Measurements from ENCODE around the gene C1orf87. TPM values are rescaled to one million over a fixed set of nuclear protein-coding genes. Genes with fewer than 3 reads are reported as not detected.

Gene C1orf87
- total and polyA plus RNA-seq, 4 donors, result not detected

DNA sequence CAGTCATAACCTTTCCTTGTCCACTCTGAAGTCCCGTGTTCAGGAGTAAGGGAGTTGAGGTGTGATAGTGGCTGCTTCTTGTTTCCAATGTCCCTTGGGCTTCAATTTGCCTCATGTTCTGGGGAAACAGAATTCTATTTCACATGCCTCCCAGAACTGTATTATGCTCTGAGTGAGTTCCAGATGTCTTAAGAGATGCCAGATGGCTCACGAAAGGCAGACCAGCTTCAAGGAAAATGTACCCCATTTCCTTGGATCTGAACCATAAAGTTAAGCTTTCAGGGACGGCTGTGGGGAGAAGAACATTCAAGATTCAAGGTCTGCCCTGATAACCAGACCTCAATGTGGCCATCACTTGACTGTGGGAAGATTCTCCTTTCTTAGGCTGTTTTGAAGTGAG is 42.4 kb downstream of the C1orf87 start:
- TF ChIP-seq HNF4A (conservative IDR thresholded peaks at IDR 0.05) (no peak), TAF1 (conservative IDR thresholded peaks at IDR 0.05) (no peak), YY1 (IDR thresholded peaks at IDR 0.05) (no peak), JUND (IDR thresholded peaks at IDR 0.05) (no peak), HNF4G (IDR thresholded peaks at IDR 0.05) (no peak), SP1 (IDR thresholded peaks at IDR 0.05) (no peak), RAD21 (IDR thresholded peaks at IDR 0.05) (no peak), EGR1 (IDR thresholded peaks at IDR 0.05; ENCODE audit: low read depth in 2 of 2) (no peak)
- TF ChIP-seq, protein P1, sequence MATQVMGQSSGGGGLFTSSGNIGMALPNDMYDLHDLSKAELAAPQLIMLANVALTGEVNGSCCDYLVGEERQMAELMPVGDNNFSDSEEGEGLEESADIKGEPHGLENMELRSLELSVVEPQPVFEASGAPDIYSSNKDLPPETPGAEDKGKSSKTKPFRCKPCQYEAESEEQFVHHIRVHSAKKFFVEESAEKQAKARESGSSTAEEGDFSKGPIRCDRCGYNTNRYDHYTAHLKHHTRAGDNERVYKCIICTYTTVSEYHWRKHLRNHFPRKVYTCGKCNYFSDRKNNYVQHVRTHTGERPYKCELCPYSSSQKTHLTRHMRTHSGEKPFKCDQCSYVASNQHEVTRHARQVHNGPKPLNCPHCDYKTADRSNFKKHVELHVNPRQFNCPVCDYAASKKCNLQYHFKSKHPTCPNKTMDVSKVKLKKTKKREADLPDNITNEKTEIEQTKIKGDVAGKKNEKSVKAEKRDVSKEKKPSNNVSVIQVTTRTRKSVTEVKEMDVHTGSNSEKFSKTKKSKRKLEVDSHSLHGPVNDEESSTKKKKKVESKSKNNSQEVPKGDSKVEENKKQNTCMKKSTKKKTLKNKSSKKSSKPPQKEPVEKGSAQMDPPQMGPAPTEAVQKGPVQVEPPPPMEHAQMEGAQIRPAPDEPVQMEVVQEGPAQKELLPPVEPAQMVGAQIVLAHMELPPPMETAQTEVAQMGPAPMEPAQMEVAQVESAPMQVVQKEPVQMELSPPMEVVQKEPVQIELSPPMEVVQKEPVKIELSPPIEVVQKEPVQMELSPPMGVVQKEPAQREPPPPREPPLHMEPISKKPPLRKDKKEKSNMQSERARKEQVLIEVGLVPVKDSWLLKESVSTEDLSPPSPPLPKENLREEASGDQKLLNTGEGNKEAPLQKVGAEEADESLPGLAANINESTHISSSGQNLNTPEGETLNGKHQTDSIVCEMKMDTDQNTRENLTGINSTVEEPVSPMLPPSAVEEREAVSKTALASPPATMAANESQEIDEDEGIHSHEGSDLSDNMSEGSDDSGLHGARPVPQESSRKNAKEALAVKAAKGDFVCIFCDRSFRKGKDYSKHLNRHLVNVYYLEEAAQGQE (IDR thresholded peaks at IDR 0.05), result no peak
- TF ChIP-seq, protein P2, sequence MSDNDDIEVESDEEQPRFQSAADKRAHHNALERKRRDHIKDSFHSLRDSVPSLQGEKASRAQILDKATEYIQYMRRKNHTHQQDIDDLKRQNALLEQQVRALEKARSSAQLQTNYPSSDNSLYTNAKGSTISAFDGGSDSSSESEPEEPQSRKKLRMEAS (IDR thresholded peaks at IDR 0.05), result no peak
- TF ChIP-seq, protein P3, sequence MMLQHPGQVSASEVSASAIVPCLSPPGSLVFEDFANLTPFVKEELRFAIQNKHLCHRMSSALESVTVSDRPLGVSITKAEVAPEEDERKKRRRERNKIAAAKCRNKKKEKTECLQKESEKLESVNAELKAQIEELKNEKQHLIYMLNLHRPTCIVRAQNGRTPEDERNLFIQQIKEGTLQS (IDR thresholded peaks at IDR 0.05), result no peak
- TF ChIP-seq, protein P4, sequence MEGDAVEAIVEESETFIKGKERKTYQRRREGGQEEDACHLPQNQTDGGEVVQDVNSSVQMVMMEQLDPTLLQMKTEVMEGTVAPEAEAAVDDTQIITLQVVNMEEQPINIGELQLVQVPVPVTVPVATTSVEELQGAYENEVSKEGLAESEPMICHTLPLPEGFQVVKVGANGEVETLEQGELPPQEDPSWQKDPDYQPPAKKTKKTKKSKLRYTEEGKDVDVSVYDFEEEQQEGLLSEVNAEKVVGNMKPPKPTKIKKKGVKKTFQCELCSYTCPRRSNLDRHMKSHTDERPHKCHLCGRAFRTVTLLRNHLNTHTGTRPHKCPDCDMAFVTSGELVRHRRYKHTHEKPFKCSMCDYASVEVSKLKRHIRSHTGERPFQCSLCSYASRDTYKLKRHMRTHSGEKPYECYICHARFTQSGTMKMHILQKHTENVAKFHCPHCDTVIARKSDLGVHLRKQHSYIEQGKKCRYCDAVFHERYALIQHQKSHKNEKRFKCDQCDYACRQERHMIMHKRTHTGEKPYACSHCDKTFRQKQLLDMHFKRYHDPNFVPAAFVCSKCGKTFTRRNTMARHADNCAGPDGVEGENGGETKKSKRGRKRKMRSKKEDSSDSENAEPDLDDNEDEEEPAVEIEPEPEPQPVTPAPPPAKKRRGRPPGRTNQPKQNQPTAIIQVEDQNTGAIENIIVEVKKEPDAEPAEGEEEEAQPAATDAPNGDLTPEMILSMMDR (IDR thresholded peaks at IDR 0.05; ENCODE audit: low read depth, low read length, missing input control), result no peak
- Histone ChIP-seq H3K4me1 (ENCODE audit: control insufficient read depth in 4 of 4, insufficient read depth in 4 of 4, low read length in 3 of 4) (no peaks in the 10 kb centered on the region), H3K4me3 (ENCODE audit: low read depth in 1 of 3, low read length in 3 of 3) (no peak overlapping the region), H3K27ac (ENCODE audit: low read depth in 1 of 2, low read length in 2 of 2) (no peak overlapping the region), H3K36me3 (ENCODE audit: control insufficient read depth in 4 of 4, insufficient read depth in 3 of 4, low read depth in 1 of 4, low read length in 3 of 4) (no peaks in the 10 kb centered on the region), H3K27me3 (ENCODE audit: control insufficient read depth in 4 of 4, insufficient read depth in 4 of 4, low read length in 3 of 4) (peaks cover 0 to 2% (median 0%) of the 10 kb centered on the region in 4 donors), H3K9me3 (ENCODE audit: control insufficient read depth in 4 of 4, low read length in 3 of 4) (no peaks in the 10 kb centered on the region), H3K9ac (ENCODE audit: low read depth in 1 of 2, low read length in 2 of 2) (no peak overlapping the region)
- 77% methylated on average over 3 of the region's 3 CpGs for WGBS
- no peak for DNase-seq (ENCODE audit: low spot score)

DNA sequence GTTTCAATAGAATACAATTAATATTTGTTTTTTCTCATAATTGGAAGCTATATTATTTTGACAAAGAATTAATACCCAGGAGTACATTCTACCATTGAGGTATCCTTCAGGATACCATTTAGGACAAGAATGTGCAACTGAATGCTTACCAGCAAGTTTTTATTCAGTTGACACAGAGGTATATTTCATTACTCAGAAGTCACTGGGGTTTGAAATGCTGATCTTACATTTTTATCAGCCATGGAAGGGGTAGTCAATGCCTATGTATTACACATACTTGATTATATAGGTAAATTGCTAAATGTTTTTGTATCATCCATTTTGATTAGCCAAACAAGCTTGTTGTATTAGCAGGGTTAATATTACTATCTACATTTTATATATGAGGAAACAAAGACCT is 48.0 kb downstream of the C1orf87 start:
- TF ChIP-seq, protein P3 (IDR thresholded peaks at IDR 0.05), result no peak
- Histone ChIP-seq H3K27ac (ENCODE audit: low read depth in 1 of 2, low read length in 2 of 2) (no peak overlapping the region), H3K36me3 (ENCODE audit: control insufficient read depth in 4 of 4, insufficient read depth in 3 of 4, low read depth in 1 of 4, low read length in 3 of 4) (no peaks in the 10 kb centered on the region), H3K9me3 (ENCODE audit: control insufficient read depth in 4 of 4, low read length in 3 of 4) (no peaks in the 10 kb centered on the region), H3K4me3 (ENCODE audit: low read depth in 1 of 3, low read length in 3 of 3) (no peak overlapping the region), H3K9ac (ENCODE audit: low read depth in 1 of 2, low read length in 2 of 2) (no peak overlapping the region), H3K4me1 (ENCODE audit: control insufficient read depth in 4 of 4, insufficient read depth in 4 of 4, low read length in 3 of 4) (no peaks in the 10 kb centered on the region), H3K27me3 (ENCODE audit: control insufficient read depth in 4 of 4, insufficient read depth in 4 of 4, low read length in 3 of 4) (peaks cover 0 to 2% (median 0%) of the 10 kb centered on the region in 4 donors)
- DNase-seq (ENCODE audit: low spot score), result no peak
